ENCODE results near the gene KDM5C. TPM values are rescaled to one million over a fixed set of nuclear protein-coding genes. Genes with fewer than 3 reads are reported as not detected.

KDM5C gene
- total and polyA plus RNA-seq, 2 of the 8 experiments (the other 6 are each of a cell fraction or from before 2014, with no cell fraction given), result 42.4 to 82.2 TPM

- no peak for TF ChIP-seq JUN (IDR thresholded peaks at IDR 0.05; ENCODE audit: low read depth, low read length)
- no peak for TF ChIP-seq YY1 (IDR thresholded peaks at IDR 0.05; ENCODE audit: low read depth, low read length)
- TF ChIP-seq ZNF274 (IDR thresholded peaks at IDR 0.05; ENCODE audit: borderline replicate concordance, extremely low read depth, low read length), result no peak
These were observed 37.3 kb upstream of the KDM5C start (continued) for GRCh38 chrX:53262189-53262917.

All from H1 (cell line).